ENCODE data around the gene OXNAD1.
"Not testable (repeated sequence)": the region's sequence is repeated elsewhere in the genome, so short reads cannot be mapped to it uniquely, and the experiment has no call there.

OXNAD1 gene

DNA sequence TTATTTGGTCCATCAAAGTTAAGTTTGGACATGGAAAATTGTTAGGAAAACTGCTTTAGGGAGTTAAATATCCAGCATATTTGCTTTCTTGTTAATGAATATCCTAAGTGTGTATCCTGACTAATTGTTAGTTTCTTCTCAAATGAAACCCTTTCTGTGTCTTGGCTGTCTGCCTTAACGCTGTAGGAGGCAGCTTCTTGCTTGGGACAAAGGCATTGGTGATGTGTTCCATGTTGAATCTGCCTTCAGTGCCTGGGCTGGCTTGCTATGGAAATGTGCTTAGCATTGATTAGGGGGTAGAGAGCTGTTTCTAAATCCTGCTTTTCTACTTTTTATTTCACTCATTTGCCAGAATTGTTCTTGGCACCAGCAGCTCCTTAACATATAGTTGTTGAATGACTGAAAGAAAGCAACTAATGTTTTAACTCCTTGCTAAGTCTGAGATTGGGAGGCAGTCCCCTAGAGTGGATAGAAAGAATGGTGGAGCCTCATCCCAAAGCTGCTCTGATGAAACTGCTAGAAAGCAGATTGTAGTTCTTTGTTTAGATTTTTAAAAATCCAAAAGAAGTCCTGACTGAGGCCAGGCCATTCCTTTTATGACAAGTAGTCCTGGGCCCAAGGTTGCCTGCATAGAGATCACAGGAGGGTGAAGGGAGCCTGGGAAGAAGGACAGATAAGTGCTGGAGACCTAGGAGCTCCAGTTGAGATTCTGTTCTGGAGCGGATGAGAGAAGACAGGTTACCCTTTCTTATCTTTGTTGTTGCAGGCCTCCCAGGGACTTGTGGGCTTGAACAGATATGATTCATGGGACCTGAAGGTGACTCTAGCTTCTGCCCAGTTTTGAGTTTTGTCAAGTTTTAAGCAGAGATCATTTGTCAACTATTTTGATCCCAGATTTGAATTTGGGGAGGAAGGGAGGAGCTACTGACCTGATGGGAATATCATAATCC lies 39.3 kb downstream of the OXNAD1 start:
- DNase-seq (ENCODE audit: low spot score): no peak

DNA sequence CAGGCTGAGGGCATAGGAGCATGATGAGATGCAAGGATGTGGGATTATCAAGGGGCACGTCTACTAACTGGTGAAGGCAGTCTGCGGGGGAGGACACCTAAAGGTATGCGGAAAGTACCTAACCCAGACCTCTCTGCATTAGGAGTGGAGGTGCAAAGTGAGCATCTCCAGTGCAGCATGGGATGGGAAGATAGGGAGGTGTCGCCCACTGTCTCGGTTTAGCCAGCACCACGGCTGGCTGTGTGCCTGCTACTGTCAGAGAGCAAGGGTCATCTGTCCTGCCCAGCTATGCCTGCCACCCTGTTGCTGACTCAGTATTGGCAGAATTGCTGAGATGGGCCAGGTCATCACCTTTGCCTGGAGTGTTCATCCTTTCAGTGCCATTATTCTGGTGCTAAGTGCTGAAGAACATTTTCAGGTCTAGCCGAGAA lies 40.1 kb downstream of the OXNAD1 start:
- DNase-seq (ENCODE audit: low spot score): no peak

DNA sequence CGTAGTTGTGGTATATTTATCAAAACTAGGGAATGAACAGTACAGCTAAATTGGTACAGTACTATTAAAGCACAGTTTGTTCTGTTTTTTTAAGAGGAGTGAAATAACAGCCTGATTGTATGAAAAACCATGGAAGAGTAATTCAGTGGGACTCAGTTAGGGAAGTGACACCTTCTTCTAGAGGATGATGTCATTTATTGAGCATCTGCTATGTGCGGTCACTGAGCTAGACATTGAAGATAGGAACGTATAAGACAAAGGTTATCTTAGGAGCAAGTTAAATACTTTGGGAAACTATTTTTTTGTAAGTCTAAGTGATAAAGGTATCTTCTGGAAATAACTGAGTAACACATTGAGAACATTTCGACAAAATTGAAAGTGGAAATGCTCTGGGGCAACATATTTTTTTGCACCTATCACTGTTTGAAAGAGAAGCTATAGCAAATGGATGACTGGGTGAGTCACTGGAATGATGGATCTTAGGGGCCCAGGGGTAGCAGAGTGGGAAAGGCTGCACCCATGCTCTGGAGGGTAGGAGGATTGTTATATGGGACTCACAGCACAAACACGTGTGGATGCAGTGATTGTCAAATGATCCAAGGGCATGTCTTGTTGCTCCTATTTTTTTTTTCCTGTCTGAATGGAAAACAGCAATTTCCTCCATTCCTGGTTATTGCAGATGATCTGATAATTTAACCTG lies 43.0 kb downstream of the OXNAD1 start:
- no peak for DNase-seq (ENCODE audit: low spot score)

DNA sequence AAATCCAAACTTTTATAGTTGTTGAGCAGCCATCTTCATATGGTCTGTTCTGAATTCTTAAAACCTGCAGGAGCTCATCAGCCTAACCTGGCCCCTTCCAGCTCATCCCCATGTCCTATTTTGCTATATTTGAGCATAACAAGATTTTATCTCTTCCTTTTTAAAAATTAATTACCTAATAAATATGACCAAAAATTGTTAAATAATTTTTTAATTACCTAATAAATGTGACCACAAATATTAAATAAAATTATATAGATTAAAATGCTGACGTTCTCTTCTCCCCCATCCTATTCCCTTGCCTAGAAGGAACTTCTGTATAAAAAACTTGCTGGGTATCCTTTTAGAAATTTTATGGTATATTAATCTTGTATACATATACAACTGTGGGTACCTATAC lies 43.7 kb downstream of the OXNAD1 start:
- no peak for DNase-seq (ENCODE audit: low spot score)

DNA sequence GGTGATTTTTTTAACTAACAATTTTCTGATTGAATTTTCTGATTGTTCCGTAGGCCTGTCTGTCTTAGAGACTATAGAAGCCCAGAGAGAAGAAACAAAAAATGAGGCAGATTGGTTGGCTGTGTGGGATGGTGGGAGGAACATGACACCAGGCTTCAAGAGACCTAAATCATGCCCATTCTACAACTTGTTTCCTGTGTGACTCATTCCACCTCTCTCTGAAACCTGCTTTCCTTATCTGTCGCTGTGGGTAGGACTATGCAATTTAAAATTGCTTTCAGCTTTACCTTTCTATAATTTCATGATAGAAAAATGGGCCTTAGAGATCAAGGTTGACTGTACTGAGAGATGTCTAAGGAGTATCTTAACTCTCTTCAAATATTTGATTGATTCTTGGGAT lies 44.5 kb downstream of the OXNAD1 start:
- DNase-seq (ENCODE audit: low spot score): no peak

DNA sequence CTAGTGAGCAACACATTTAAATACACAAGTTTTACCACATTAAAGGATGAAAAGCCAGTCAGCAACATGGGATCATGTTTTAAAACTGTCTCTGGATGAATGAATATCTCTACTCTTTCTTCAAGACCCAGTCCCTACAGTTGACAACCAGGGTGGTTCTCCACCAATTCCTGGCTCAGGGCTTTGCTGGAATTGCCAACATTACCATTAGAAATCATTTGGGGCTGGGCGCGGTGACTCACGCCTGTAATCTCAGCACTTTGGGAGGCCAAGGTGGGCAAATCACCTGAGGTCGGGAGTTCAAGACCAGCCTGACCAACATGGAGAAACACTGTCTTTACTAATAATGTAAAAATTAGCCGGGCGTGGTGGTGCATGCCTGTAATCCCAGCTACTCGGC lies 45.5 kb downstream of the OXNAD1 start:
- DNase-seq (ENCODE audit: low spot score): not testable (repeated sequence)

DNA sequence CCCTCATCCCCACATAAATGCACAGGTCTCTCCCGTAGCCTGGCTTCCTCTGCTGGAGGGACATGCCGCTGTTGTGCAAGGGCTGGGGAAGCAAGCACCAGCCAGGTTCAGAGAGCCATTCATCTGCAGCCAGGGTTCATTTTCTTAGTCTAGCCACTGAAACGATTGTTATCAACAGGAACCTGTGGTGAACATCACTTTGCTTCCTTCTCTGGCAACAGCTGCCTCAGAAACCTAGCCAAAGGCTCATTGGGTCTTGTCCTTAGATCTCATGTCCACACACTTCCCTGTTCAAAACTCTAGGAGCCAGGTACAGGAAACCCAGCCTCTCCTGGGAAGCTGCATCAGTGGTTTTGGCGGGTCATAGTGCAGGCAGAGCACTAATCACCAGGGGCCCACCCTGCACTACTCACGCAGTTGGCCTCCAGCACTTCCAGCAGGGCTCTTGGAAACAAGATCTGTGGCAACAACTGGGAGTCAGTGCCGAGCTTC lies 47.0 kb downstream of the OXNAD1 start:
- DNase-seq (ENCODE audit: low spot score): peak; percentile 35

DNA sequence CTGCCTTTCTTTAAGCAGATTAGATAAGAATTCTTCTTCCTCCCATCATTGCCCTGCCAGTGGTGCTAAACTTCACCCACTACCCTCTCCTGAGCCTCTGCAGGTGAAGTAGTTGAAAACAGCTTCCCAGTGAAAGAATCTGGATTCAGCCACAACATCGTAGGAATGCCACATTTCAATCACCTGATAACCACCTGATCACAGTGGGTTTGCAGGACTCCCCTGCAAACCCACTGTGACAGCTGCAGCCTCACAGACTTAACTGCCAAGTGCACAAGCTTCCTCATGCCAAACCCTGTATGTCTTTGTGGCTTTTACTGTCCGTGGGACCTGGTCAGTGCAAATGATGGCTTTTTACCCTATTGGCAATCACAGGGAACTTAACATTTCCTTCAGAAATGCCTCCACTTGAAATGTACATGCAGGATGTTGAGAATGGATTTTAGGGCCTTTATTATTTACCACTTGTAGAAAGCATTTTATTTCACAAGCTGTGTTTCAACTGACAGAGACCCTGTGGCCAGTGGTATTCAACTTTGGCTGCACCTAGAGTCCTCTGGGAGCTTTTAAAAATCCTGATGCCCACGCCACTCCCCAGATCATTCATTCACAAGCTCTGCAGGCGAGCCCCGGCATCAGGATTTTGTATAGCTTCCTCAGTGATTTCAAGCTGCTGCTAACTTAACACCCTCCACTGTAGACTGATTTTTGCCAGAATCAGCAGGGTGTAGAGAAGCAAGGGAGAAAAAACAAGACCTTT lies 49.1 kb downstream of the OXNAD1 start:
- DNase-seq (ENCODE audit: low spot score): no peak

DNA sequence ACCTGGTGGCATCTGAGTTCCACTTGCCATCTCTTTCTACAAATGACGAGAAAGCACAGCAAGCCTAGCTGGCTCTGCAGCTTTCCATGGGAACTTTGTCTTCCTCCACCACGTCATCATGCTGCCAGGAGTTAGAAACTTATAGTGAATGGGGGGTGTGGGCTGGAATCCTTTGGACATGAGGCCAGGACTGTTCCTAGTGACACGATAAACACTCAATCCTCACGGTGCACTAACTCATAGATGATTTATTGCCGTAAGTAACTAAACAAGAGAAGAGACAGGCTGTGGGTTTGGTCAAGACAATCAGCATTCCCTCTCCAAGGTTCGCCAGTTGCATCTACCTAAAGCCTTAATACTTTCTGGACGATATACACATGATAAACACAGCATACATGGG lies 50.6 kb downstream of the OXNAD1 start:
- DNase-seq (ENCODE audit: low spot score): no peak

DNA sequence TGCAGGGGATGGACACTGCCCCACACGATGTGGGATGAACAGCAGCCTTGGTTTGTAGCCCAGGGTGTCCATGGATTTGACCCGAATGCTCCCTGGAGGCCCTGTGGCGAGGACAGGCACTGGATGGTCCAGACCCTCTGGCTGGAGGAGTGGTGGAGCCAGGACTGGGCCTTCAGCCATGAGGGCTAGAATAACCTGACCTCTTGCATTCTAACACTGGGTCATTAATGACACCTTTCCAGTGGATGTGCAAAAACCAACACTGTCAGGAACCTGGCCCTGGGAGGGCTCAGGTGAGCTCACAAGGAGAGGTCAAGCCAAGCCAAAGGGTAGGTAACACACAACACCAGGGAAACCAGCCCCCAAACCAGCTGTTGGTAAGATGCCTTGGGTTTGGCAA lies 51.4 kb downstream of the OXNAD1 start:
- no peak for DNase-seq (ENCODE audit: low spot score)

DNA sequence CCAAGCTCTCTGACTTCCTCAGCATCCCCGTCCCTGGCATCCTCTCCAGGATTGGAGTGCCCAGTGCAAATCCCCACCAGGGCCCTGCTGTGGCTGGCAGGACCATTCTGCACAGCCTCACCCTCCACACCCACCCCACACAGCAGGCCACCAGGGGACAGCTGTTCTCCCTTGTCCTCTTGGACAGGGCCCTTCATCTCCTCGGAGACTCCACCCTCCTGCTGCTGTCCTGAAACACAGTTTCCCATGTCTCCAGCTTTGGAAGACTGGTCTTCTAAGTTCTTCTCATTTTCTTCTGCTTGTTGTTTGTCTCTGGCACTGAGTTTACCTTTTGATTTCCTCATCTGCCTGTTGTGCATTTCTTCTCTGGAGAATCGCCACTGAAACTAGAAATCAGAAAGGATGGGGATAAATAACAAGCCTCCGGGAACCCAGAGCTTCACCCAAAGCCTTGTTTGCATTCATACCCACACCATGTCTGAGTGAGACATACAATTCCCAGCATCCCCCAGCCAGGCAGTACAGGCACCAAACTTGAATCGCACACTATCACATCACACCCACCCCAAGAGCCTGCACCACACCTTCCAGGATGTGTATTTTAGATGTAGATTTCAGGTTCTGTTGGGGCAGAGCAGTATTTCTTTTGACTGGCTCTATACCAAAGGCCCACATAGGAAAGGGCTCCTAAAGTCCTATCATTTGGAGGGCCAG lies 52.0 kb downstream of the OXNAD1 start:
- DNase-seq (ENCODE audit: low spot score): no peak

DNA sequence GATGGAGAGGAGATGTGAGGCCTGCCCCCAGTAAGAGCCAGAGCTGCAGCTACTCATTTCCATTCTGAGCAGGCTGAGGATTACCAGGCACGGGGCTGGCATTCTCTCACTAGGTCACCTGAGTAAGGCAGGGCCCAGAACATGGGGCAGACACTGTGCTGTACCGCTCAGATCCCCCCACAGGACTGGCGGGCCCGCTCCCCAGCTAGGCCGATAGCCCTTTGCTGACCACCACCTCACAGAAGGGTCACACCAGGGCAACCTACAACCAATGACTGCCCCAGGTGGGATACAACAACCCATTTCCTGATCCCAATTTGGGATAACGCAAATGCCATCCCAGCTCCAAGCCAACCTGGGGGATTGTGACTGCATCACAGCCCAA lies 52.5 kb downstream of the OXNAD1 start:
- no peak for DNase-seq (ENCODE audit: low spot score)

DNA sequence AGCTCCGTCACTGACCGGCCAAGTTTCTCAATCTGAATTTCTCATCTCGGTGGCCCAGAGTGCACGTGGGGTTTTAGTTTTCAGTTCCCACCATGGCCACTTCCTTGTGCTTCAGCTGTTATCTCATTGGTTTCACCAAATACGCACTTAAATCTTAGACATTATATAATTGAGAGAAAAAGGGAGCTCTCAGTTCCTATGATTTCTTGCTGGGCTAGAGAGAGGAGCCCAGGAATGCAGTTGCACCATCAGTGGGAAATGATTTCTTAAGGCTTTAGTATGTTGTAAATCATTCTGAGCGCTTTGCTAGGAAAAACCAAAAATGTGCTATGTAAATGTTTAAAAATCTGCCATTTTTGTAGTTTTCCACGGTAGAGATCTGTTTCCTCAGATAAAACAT lies 53.2 kb downstream of the OXNAD1 start:
- peak; percentile 66 for DNase-seq (ENCODE audit: low spot score)

DNA sequence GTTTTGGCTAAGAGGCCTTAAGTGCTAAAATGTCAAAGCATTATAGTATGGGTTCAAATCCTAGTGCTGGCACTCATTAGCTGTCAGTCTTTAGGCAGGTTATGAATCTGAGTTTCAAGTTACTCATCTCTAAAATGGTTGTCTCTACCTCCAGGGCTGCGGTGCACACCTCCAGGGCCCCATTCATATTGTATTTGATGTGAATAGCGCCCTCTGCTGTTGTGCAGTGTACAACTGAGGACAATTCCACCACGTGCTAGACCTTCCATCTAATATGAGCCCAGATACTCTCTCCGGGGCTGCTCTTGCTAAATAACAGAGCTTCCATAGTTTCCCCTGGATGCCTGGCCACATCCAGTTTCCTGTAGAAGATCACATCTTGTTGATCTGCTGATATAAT lies 54.3 kb downstream of the OXNAD1 start:
- DNase-seq (ENCODE audit: low spot score): no peak

DNA sequence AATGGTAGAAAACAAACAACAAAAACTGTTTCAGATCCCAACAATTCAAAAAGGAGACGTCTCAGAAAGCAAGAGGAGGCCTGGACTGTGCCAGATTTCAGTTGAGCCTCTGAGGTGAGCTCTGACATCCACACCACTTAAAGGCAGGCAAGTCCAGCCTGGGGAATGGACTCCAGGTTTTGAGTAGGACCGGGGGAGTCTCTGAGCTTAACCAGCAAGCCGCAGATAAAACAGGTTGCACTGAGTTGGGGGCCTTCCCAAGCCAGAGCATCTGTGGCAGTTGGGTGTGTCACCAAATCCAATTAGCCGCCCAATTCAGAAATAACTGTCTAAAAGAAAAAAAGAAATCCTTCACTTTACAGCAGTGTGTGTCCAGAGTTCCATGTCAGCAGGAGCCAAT lies 54.7 kb downstream of the OXNAD1 start:
- DNase-seq (ENCODE audit: low spot score): no peak

DNA sequence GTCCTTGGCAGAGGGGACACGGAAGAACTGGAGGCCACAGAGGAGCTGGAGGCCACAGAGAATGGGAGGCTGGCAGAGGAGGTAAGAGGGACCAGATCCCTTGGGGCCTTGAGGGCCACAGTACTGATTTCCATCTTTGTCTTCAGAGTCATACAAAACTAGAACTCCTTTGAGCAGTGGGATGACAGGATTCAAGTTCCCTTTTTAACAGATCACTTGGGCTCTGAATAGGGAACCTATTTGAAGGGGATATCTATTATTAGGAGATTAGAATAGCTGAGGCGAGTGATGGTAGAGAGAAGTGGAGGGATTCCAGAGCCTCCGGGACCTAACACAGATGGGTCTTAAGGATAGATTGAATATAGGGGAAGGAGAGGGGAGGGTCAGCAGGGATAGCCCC lies 55.7 kb downstream of the OXNAD1 start:
- no peak for DNase-seq (ENCODE audit: low spot score)

DNA sequence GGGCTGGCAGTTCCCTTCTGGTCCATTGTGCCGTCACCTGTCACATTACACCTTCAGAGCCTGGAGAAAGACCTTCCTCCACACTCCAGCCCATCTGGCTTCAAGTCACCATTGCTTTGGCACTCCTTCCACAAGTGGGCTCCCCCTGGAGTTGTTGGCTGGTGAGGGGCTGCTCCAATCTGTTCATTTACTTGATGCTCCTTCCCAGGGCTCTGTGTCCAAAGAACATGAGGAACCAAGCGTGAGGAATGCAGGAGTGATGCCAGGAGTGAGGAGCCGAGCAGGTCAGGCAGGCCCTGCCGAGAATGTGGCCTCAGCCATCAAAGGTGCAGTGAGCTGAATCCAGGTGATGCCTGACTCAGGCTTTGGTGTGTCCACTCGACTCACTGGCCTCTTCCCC lies 57.2 kb downstream of the OXNAD1 start:
- no peak for DNase-seq (ENCODE audit: low spot score)

DNA sequence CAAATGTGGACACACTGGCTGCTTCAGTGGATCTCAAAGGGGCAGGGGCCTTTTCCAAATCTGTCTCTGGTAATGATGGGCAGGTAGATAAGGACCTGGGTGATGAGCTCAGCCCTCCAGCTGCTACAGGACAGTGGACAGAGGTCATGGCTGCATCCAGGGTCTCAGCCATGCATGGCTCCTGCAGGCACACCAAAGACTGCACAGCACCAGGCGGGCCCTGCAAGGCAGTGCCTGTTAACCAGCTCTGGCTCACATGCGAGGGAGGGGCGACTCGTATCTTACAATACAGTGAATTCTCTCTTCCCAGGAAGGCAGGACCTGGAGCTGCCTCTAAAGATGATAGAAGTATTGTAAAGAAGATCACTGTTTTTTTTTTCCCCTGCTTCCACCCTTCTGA lies 58.7 kb downstream of the OXNAD1 start:
- no peak for DNase-seq (ENCODE audit: low spot score)

DNA sequence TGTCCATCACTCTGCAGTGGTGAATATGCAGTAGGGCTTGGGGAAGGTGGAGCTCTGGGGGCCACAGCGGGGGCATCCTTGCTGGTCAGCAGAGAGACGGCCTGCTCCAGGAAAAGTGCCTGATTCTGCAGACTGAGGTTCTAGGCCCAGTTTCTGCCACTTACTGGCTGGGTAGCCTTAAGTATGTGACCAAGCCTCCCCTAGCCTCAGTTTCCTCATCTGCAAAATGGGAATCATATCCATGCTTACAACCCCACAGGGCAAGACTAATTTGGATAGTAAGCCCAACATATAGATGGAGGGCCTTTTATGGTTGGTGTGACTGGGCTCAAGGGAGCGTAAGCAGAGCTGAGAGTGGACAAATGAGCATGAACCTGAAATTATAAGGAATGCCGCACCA lies 60.8 kb downstream of the OXNAD1 start:
- no peak for DNase-seq (ENCODE audit: low spot score)

DNA sequence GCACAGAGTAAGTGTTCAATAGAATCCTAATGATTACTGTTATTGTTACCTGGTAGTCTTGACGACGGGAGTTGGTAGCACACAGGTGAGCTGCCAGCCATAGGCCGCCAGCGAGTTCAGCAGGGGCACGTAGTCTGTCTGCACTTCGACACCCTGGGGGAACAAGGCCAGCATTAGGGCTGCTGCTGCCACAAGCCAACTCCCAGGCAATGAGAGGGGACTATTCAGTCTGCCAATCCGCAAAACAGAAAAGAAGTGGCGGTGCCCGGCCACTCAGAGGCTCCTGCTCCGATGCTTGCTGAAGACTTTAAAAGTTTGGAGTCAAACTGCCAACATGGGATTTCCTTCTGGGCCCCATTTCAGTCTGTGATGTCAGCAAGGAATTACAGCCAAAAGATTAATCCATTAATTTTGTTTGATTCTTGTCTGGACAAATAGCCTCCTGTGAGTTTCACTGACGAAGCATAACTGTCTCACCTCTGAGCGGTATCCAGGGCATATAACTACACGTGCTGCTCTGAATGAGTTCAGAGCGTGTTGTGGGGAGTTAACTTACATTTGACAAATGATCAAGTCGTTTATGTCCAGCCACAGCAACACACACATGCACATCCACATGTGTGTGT lies 61.8 kb downstream of the OXNAD1 start:
- DNase-seq (ENCODE audit: low spot score): no peak

DNA sequence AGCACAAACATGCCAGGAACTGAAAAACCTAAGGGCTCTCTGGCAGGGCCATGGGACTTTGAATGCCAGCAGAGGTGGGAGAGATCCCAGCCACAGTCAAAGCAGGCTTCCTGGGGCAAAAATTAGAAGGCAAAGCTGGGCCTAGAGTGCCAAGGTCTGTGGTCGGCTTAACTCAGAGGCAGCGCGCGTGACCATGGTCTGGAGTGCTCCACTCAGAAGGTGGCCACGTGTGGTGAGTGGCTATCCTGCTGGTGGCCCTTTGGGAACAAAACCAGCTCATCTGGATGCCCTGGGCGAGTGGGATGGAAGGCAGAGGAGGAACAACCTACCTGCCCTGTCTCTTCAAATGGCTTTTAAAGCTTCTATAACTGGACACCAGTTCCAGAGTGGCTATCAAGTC lies 63.1 kb downstream of the OXNAD1 start:
- DNase-seq (ENCODE audit: low spot score): no peak

All from GM03348 (cell line).